Stimulated activated naive B cell treated with anti-CD40 and anti-IgM and Interleukin-4, amounts not matched to agents 10 μg/mL and 1 μg/mL and 100 μg/mL, for 72 hours (primary cell): ENCODE data around the gene SCEL.
A peak's percentile ranks its signal among the peaks of the same experiment; 100 is the strongest.

ENCODE experiments used
- ATAC-seq, 2 donors: fragments of 150-1000 bp; cut with Tn5 transposase; replicated peaks; 2 replicates each; pipeline ENCODE4 v1.10.0; 2021; ENCODE audit warnings: moderate library complexity in 1 of 2
- DNase-seq: peaks from one replicate; pipeline ENCODE4 v3.0.0; 2021
- H3K27ac Mint-ChIP-seq: one replicate; pipeline ENCODE4 v1.8.0; 2022; ENCODE audit warnings: mild to moderate bottlenecking, mixed read lengths
- H3K27me3 Mint-ChIP-seq, 2 donors: one replicate each; pipeline ENCODE4 v1.8.0; 2022; ENCODE audit warnings: mixed read lengths in 2 of 2
- H3K36me3 Mint-ChIP-seq, 2 donors: one replicate each; pipeline ENCODE4 v1.8.0; 2022; ENCODE audit warnings: mixed read lengths in 2 of 2, mild to moderate bottlenecking in 1 of 2
- H3K4me1 Mint-ChIP-seq, 2 donors: one replicate each; pipeline ENCODE4 v1.8.0; 2022; ENCODE audit warnings: mixed read lengths in 2 of 2, mild to moderate bottlenecking in 1 of 2
- H3K4me3 Mint-ChIP-seq, 2 donors: one replicate each; pipeline ENCODE4 v1.8.0; 2022; ENCODE audit warnings: mild to moderate bottlenecking in 2 of 2, mixed read lengths in 2 of 2, moderate library complexity in 1 of 2
- H3K9me3 Mint-ChIP-seq, 2 donors: one replicate each; pipeline ENCODE4 v1.8.0; 2022; ENCODE audit warnings: mixed read lengths in 2 of 2, mild to moderate bottlenecking in 1 of 2

Gene SCEL

GRCh38 chr13:77529501-77529840 lies 6.0 kb upstream of the SCEL start:
- ATAC-seq (no peak), DNase-seq (no peak)
- no peaks in the 10 kb centered on the region for H3K9me3 Mint-ChIP-seq
- no peak overlapping the region for H3K27ac Mint-ChIP-seq
- H3K36me3 Mint-ChIP-seq, result no peaks in the 10 kb centered on the region
- no peak overlapping the region for H3K4me3 Mint-ChIP-seq
- peaks cover 0 to 9% of the 10 kb centered on the region in 2 donors for H3K27me3 Mint-ChIP-seq
- H3K4me1 Mint-ChIP-seq, result peaks cover 0 to 2% of the 10 kb centered on the region in 2 donors

- H3K9me3 Mint-ChIP-seq, result no peaks in the 10 kb centered on the region
- no peaks in the 10 kb centered on the region for H3K36me3 Mint-ChIP-seq
- no peak overlapping the region for H3K4me3 Mint-ChIP-seq
- H3K4me1 Mint-ChIP-seq, result peaks cover 0 to 4% of the 10 kb centered on the region in 2 donors
- no peak for DNase-seq
- no peak overlapping the region for H3K27ac Mint-ChIP-seq
- ATAC-seq, result no peak
- H3K27me3 Mint-ChIP-seq, result peaks cover 0 to 7% of the 10 kb centered on the region in 2 donors
Observed at GRCh38 chr13:77530875-77531274, 4.6 kb upstream of the SCEL start.

GRCh38 chr13:77532983-77533382 lies 2.5 kb upstream of the SCEL start:
- no peak for ATAC-seq
- peaks cover 0 to 4% of the 10 kb centered on the region in 2 donors for H3K4me1 Mint-ChIP-seq
- H3K36me3 Mint-ChIP-seq, result no peaks in the 10 kb centered on the region
- H3K27ac Mint-ChIP-seq, result no peak overlapping the region
- no peak overlapping the region for H3K4me3 Mint-ChIP-seq
- H3K27me3 Mint-ChIP-seq, result peaks cover 0 to 4% of the 10 kb centered on the region in 2 donors
- no peak for DNase-seq
- no peaks in the 10 kb centered on the region for H3K9me3 Mint-ChIP-seq

GRCh38 chr13:77533875-77534788 lies 1.4 kb upstream of the SCEL start:
- H3K9me3 Mint-ChIP-seq, result no peaks in the 10 kb centered on the region
- DNase-seq (no peak), ATAC-seq (peak in 1 of 2 donors; percentile 23)
- peaks cover 0 to 4% of the 10 kb centered on the region in 2 donors for H3K27me3 Mint-ChIP-seq
- H3K27ac Mint-ChIP-seq, result no peak overlapping the region
- H3K36me3 Mint-ChIP-seq, result no peaks in the 10 kb centered on the region
- H3K4me3 Mint-ChIP-seq, result no peak overlapping the region
- H3K4me1 Mint-ChIP-seq, result peaks cover 0 to 2% of the 10 kb centered on the region in 2 donors

- H3K9me3 Mint-ChIP-seq, result no peaks in the 10 kb centered on the region
- no peak overlapping the region for H3K27ac Mint-ChIP-seq
- H3K4me3 Mint-ChIP-seq, result no peak overlapping the region
- ATAC-seq, result no peak
- no peak for DNase-seq
- no peaks in the 10 kb centered on the region for H3K36me3 Mint-ChIP-seq
- peaks cover 8% of the 10 kb centered on the region in 2 donors for H3K27me3 Mint-ChIP-seq
- H3K4me1 Mint-ChIP-seq, result peaks cover 0 to 2% of the 10 kb centered on the region in 2 donors
Observed at GRCh38 chr13:77536358-77536757, 852 bp downstream of the SCEL start.

- Mint-ChIP-seq H3K27me3 (peaks cover 8% of the 10 kb centered on the region in 2 donors), H3K4me1 (peaks cover 0 to 2% of the 10 kb centered on the region in 2 donors), H3K4me3 (no peak overlapping the region), H3K27ac (no peak overlapping the region), H3K9me3 (no peaks in the 10 kb centered on the region), H3K36me3 (no peaks in the 10 kb centered on the region)
- DNase-seq (no peak), ATAC-seq (no peak)
Observed at GRCh38 chr13:77537289-77537919, 1.9 kb downstream of the SCEL start.

GRCh38 chr13:77543711-77544110 lies 8.2 kb downstream of the SCEL start:
- Mint-ChIP-seq H3K36me3 (no peaks in the 10 kb centered on the region), H3K27ac (no peak overlapping the region), H3K27me3 (peaks cover 8% of the 10 kb centered on the region in 2 donors), H3K9me3 (no peaks in the 10 kb centered on the region), H3K4me3 (no peak overlapping the region), H3K4me1 (peaks cover 15 to 26% of the 10 kb centered on the region in 2 donors)
- DNase-seq (no peak), ATAC-seq (no peak)

- Mint-ChIP-seq H3K27me3 (peaks cover 8 to 9% of the 10 kb centered on the region in 2 donors), H3K4me3 (peak overlapping the region in 1 of 2 donors; percentile 1), H3K36me3 (no peaks in the 10 kb centered on the region), H3K4me1 (peaks cover 15 to 28% of the 10 kb centered on the region in 2 donors), H3K9me3 (no peaks in the 10 kb centered on the region), H3K27ac (no peak overlapping the region)
- no peak for DNase-seq
- peak in 1 of 2 donors; percentile 14 for ATAC-seq
Observed at GRCh38 chr13:77544355-77544754, 8.8 kb downstream of the SCEL start.

- ATAC-seq (peak; percentile 76 to 77), DNase-seq (no peak)
- Mint-ChIP-seq H3K9me3 (no peaks in the 10 kb centered on the region), H3K36me3 (no peaks in the 10 kb centered on the region), H3K27me3 (peaks cover 8 to 14% of the 10 kb centered on the region in 2 donors), H3K4me1 (peaks cover 15 to 28% of the 10 kb centered on the region in 2 donors), H3K4me3 (peak overlapping the region in 1 of 2 donors; percentile 1), H3K27ac (no peak overlapping the region)
Observed at GRCh38 chr13:77544758-77545338, 9.3 kb downstream of the SCEL start.

GRCh38 chr13:77545626-77546412 lies 10.3 kb downstream of the SCEL start:
- H3K27me3 Mint-ChIP-seq, result peaks cover 4 to 6% of the 10 kb centered on the region in 2 donors
- H3K27ac Mint-ChIP-seq, result no peak overlapping the region
- H3K4me3 Mint-ChIP-seq, result no peak overlapping the region
- no peaks in the 10 kb centered on the region for H3K9me3 Mint-ChIP-seq
- peaks cover 15 to 28% of the 10 kb centered on the region in 2 donors for H3K4me1 Mint-ChIP-seq
- ATAC-seq (no peak), DNase-seq (no peak)
- H3K36me3 Mint-ChIP-seq, result no peaks in the 10 kb centered on the region

GRCh38 chr13:77548095-77548494 lies 12.6 kb downstream of the SCEL start:
- Mint-ChIP-seq H3K4me3 (no peak overlapping the region), H3K27me3 (peaks cover 4 to 5% of the 10 kb centered on the region in 2 donors), H3K9me3 (no peaks in the 10 kb centered on the region), H3K36me3 (no peaks in the 10 kb centered on the region), H3K4me1 (peaks cover 15 to 28% of the 10 kb centered on the region in 2 donors), H3K27ac (no peak overlapping the region)
- peak; percentile 86 to 87 for ATAC-seq
- DNase-seq, result no peak

- no peak overlapping the region for H3K4me3 Mint-ChIP-seq
- no peaks in the 10 kb centered on the region for H3K36me3 Mint-ChIP-seq
- H3K27me3 Mint-ChIP-seq, result peaks cover 4 to 5% of the 10 kb centered on the region in 2 donors
- H3K27ac Mint-ChIP-seq, result no peak overlapping the region
- H3K4me1 Mint-ChIP-seq, result peaks cover 15 to 28% of the 10 kb centered on the region in 2 donors
- ATAC-seq, result no peak
- no peaks in the 10 kb centered on the region for H3K9me3 Mint-ChIP-seq
- DNase-seq, result no peak
Observed at GRCh38 chr13:77548594-77548993, 13.1 kb downstream of the SCEL start.

- ATAC-seq (no peak), DNase-seq (no peak)
- Mint-ChIP-seq H3K27ac (no peak overlapping the region), H3K4me3 (no peak overlapping the region), H3K9me3 (no peaks in the 10 kb centered on the region), H3K4me1 (peaks cover 5 to 12% of the 10 kb centered on the region in 2 donors), H3K27me3 (peaks cover 5 to 11% of the 10 kb centered on the region in 2 donors), H3K36me3 (no peaks in the 10 kb centered on the region)
Observed at GRCh38 chr13:77554069-77554468, 18.6 kb downstream of the SCEL start.

- ATAC-seq, result no peak
- Mint-ChIP-seq H3K9me3 (peaks cover 0 to 2% of the 10 kb centered on the region in 2 donors), H3K4me1 (peaks cover 13 to 24% of the 10 kb centered on the region in 2 donors), H3K36me3 (no peaks in the 10 kb centered on the region), H3K4me3 (no peak overlapping the region), H3K27ac (no peak overlapping the region), H3K27me3 (peaks cover 0 to 11% of the 10 kb centered on the region in 2 donors)
- DNase-seq, result no peak
Observed at GRCh38 chr13:77555246-77555645, 19.7 kb downstream of the SCEL start.
